ENCODE measurements around the gene NDEL1.
"Not testable (repeated sequence)": the region's sequence is repeated elsewhere in the genome, so short reads cannot be mapped to it uniquely, and the experiment has no call there.

NDEL1 gene

DNA sequence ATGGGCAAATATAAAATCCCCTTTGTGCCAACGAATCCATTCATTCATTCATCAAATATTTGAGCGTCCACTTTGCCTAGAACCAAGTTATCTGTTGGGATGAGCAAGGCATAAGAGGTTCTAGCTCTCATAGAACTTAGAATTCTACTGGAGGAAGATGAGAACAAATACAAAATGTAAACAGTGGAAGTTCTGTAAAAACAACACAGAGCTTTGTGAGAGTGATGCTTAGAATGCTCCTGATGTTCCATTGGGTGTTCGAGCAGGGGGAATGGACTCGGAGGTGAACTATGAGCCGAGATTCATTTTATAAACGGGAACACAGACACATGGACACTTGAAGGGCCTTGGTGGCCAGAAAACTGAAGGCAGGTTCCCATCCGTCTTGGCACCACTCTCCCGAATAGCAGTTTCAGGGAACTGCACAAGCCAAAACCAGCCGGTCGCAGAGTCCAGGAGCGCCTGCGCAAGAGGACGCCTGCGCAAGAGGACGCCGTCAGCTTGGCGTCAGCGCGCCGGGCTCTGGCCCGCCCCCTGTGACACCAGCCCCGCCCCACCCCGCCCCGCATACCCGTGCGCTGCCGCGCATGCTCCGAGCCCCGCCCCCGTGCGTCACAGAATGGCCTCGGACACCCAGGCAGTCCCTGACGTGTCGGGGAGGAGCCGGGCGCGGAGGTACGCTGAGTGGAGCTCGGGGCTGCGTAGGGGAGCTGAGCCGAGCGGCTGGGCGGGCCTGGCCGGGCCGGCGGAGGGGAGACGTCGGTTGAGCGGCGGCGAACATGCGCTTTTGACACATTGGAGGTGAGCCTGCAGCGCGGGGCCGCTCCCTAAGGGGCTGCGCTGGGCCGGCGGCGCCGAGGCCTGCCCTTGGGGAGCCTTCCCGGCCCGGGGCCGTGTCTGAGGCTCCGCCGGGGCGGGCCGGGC lies at the start of gene NDEL1:
NDEL1 (plus strand) TSS at position 640 of the 924 bp plus-strand sequence. CDS start 8,388 bp downstream, outside the sequence.
- peaks cover 38% of the 10 kb centered on the region for H3K4me1 Mint-ChIP-seq
- peak within 1 kb of the TSS; percentile 97 for H3K4me3 Mint-ChIP-seq
- H3K9me3 Mint-ChIP-seq: no peaks in the 10 kb centered on the region
- DNase-seq: peak; percentile 100
- H3K27ac Mint-ChIP-seq: peak within 1 kb of the TSS; percentile 94
- no peaks in the 10 kb centered on the region for H3K27me3 Mint-ChIP-seq
- ATAC-seq: peak; percentile 99
- peaks cover 16% of the 10 kb centered on the region for H3K36me3 Mint-ChIP-seq (ENCODE audit: low read depth)

- no peak overlapping the region for H3K27ac Mint-ChIP-seq
- no peak overlapping the region for H3K4me3 Mint-ChIP-seq
These were observed 48.8 kb upstream of the NDEL1 start for GRCh38 chr17:8386841-8387240.

DNA sequence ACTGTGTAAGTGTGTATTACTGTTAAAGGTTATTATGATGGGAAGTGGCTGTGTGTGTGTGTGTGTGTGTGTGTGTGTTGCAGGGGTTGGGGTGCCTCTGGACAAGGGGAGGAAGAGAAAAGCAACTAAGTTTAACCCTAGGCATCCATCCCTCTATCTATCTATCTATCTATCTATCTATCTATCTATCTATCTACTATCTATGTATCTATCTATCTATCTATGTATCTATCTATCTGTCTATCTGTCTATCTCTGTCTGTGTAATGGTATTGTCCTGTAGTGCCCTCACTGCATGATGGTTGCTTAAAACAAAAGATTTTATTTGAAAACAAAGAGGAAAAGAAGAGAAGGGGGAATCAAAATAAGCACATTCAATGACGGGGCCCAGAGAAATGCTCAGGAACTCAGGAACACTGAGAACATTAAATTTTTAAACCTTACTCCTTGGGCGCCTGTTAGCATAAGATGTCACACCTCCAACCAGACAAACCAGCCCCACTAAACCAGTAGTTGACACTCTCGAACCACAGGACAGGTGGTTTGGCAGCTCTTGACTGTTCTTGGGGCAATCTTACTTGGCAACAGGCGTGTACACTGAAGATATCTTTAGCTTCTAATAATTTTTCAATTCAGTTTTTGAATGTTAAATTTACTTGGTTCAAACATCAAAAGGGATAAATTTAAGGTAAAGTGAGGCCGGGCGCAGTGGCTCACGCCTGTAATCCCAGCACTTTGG lies 47.6 kb upstream of the NDEL1 start:
- Mint-ChIP-seq H3K27ac (no peak overlapping the region), H3K27me3 (no peaks in the 10 kb centered on the region), H3K4me3 (no peak overlapping the region), H3K4me1 (peaks cover 15% of the 10 kb centered on the region), H3K9me3 (no peaks in the 10 kb centered on the region), H3K36me3 (ENCODE audit: low read depth) (peaks cover under 1% of the 10 kb centered on the region)
- no peak for DNase-seq
- no peak for ATAC-seq

More at GRCh38 chr17:8386841-8387240, 48.8 kb upstream of the NDEL1 start:
- DNase-seq (no peak), ATAC-seq (no peak)
- Mint-ChIP-seq H3K4me1 (peaks cover 24% of the 10 kb centered on the region), H3K9me3 (no peaks in the 10 kb centered on the region), H3K36me3 (ENCODE audit: low read depth) (peaks cover 13% of the 10 kb centered on the region), H3K27me3 (no peaks in the 10 kb centered on the region)

DNA sequence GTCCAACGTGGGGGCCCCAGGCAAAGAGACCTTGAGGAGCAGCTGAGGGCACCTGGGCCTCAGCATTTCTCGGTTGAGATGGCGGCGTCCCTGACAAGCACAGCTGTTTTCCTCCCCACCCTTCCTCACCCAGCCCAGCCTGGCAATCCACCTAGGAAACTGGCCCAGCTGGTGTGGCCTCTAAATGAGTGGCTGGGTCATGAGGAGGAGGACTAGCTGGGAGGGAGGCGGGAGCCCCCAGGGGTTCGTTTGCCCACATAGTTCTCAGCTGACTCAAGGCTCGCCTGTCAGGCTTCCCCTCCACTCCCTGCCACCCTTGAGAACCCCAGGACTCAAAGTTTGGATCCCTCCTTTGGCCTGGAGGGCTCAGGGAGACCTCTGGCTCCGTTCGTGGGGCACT lies 44.0 kb upstream of the NDEL1 start:
- H3K4me3 Mint-ChIP-seq: no peak overlapping the region
- peaks cover 9% of the 10 kb centered on the region for H3K4me1 Mint-ChIP-seq
- ATAC-seq: no peak
- no peaks in the 10 kb centered on the region for H3K36me3 Mint-ChIP-seq (ENCODE audit: low read depth)
- no peaks in the 10 kb centered on the region for H3K9me3 Mint-ChIP-seq
- peaks cover 6% of the 10 kb centered on the region for H3K27me3 Mint-ChIP-seq
- DNase-seq: no peak
- no peak overlapping the region for H3K27ac Mint-ChIP-seq

- peaks cover 6% of the 10 kb centered on the region for H3K27me3 Mint-ChIP-seq
- ATAC-seq (no peak), DNase-seq (no peak)
- H3K4me1 Mint-ChIP-seq: peaks cover 9% of the 10 kb centered on the region
- H3K9me3 Mint-ChIP-seq: no peaks in the 10 kb centered on the region
- no peaks in the 10 kb centered on the region for H3K36me3 Mint-ChIP-seq (ENCODE audit: low read depth)
- no peak overlapping the region for H3K27ac Mint-ChIP-seq
- no peak overlapping the region for H3K4me3 Mint-ChIP-seq
These were observed 43.4 kb upstream of the NDEL1 start for GRCh38 chr17:8392274-8392673.

- Mint-ChIP-seq H3K36me3 (ENCODE audit: low read depth) (no peaks in the 10 kb centered on the region), H3K4me3 (no peak overlapping the region), H3K4me1 (peaks cover 9% of the 10 kb centered on the region), H3K27me3 (peaks cover 6% of the 10 kb centered on the region), H3K27ac (no peak overlapping the region), H3K9me3 (no peaks in the 10 kb centered on the region)
- ATAC-seq: no peak
- no peak for DNase-seq
These were observed 42.8 kb upstream of the NDEL1 start for GRCh38 chr17:8392674-8393469.

- ATAC-seq: peak; percentile 81
- Mint-ChIP-seq H3K27me3 (peaks cover 11% of the 10 kb centered on the region), H3K9me3 (no peaks in the 10 kb centered on the region), H3K4me3 (no peak overlapping the region), H3K36me3 (ENCODE audit: low read depth) (no peaks in the 10 kb centered on the region), H3K27ac (peak overlapping the region; percentile 80), H3K4me1 (peaks cover 9% of the 10 kb centered on the region)
- DNase-seq: peak; percentile 17
These were observed 42.0 kb upstream of the NDEL1 start for GRCh38 chr17:8393470-8394231.

DNA sequence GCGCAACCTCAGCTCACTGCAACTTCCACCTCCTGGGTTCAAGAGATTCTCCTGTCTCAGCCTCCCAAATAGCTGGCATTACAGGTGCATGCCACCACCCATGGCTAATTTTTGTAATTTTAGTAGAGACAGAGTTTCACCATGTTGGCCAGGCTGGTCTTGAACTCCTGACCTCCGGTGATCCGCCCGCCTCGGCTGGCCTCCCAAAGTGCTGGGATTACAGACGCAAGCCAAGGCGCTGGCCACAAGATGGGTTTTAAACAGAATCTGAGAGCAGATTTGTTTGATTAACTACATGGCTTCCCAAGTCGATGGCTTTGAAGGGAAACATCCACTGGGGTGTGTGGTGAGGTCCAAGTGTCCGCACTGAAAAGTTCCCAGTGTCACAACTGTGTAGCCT lies 41.2 kb upstream of the NDEL1 start:
- H3K27me3 Mint-ChIP-seq: peaks cover 11% of the 10 kb centered on the region
- H3K9me3 Mint-ChIP-seq; H3K36me3 Mint-ChIP-seq (ENCODE audit: low read depth); H3K4me1 Mint-ChIP-seq; ATAC-seq; H3K27ac Mint-ChIP-seq; DNase-seq; H3K4me3 Mint-ChIP-seq: not testable (repeated sequence)

DNA sequence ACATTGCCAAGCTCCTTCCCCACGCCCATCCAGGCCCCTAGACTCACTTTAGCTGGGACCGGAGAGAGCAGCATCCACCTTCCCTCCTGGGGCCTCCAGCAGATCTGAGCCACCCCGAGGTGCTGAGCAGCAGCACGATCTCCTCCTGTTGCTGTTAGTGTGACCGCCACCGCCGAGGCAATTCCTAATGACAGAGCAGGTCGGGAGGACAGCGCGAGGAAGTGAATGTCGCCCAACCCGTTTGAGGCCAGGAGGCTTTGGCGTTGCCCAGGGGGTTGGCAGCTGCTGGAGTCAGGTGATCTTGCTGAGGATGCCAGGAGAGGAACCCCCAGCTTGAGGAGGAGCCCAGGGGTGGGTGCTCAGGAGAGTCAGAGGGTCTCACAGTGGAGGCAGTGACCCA lies 38.0 kb upstream of the NDEL1 start, which contains the start of gene RNF222:
RNF222 (minus strand) TSS at position 192 of the 400 bp plus-strand sequence. CDS start 4,366 bp downstream, outside the sequence.
- ATAC-seq (no peak), DNase-seq (no peak)
- H3K36me3 Mint-ChIP-seq (ENCODE audit: low read depth): no peaks in the 10 kb centered on the region
- no peaks in the 10 kb centered on the region for H3K9me3 Mint-ChIP-seq
- peaks cover 18% of the 10 kb centered on the region for H3K27me3 Mint-ChIP-seq
- no peak within 1 kb of the TSS for H3K4me3 Mint-ChIP-seq
- no peak within 1 kb of the TSS for H3K27ac Mint-ChIP-seq
- peaks cover 9% of the 10 kb centered on the region for H3K4me1 Mint-ChIP-seq

- peaks cover 2% of the 10 kb centered on the region for H3K4me1 Mint-ChIP-seq
- DNase-seq (no peak), ATAC-seq (no peak)
- no peaks in the 10 kb centered on the region for H3K36me3 Mint-ChIP-seq (ENCODE audit: low read depth)
- H3K27ac Mint-ChIP-seq: no peak overlapping the region
- H3K4me3 Mint-ChIP-seq: no peak overlapping the region
- H3K9me3 Mint-ChIP-seq: no peaks in the 10 kb centered on the region
- peaks cover 21% of the 10 kb centered on the region for H3K27me3 Mint-ChIP-seq
These were observed 36.7 kb upstream of the NDEL1 start for GRCh38 chr17:8398980-8399379.

GRCh38 chr17:8401107-8401506 lies 34.6 kb upstream of the NDEL1 start:
- Mint-ChIP-seq H3K27me3 (peaks cover 17% of the 10 kb centered on the region), H3K4me1 (no peaks in the 10 kb centered on the region), H3K36me3 (ENCODE audit: low read depth) (no peaks in the 10 kb centered on the region), H3K4me3 (no peak overlapping the region), H3K27ac (no peak overlapping the region), H3K9me3 (no peaks in the 10 kb centered on the region)
- DNase-seq (no peak), ATAC-seq (no peak)

DNA sequence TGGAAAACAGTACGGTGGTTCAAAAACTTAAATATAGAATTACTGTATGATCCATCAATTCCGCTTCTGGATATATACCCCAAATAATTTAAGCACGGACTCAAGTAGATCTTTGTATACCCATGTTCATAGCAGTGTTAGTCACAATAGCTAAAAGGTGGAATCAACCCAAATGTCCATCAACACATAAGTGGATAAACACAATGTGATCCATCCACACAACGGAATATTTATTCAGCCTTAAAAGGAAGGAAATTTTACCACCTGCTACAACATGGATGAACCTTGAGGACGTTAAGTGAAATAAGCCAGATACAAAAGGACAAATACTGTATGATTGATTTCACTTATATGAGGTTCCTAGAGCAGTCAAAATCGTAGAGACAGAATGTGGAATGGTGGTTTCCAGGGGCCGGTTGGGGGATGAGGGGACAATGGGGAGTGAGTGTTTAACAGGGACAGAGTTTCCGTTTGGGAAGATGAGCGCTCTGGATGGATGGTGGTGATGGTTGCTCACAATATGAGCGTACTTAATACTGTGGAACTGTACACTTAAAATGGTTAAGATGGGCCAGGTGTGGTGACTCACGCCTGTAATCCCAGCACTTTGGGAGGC lies 32.7 kb upstream of the NDEL1 start:
- Mint-ChIP-seq H3K36me3 (ENCODE audit: low read depth) (no peaks in the 10 kb centered on the region), H3K9me3 (no peaks in the 10 kb centered on the region), H3K27me3 (peaks cover 16% of the 10 kb centered on the region), H3K4me1 (no peaks in the 10 kb centered on the region), H3K4me3 (no peak overlapping the region), H3K27ac (no peak overlapping the region)
- no peak for ATAC-seq
- DNase-seq: no peak

GRCh38 chr17:8405499-8406016 lies 30.1 kb upstream of the NDEL1 start:
- H3K36me3 Mint-ChIP-seq (ENCODE audit: low read depth): no peaks in the 10 kb centered on the region
- ATAC-seq: no peak
- peaks cover 6% of the 10 kb centered on the region for H3K4me1 Mint-ChIP-seq
- no peak overlapping the region for H3K4me3 Mint-ChIP-seq
- H3K27ac Mint-ChIP-seq: no peak overlapping the region
- H3K9me3 Mint-ChIP-seq: no peaks in the 10 kb centered on the region
- H3K27me3 Mint-ChIP-seq: peaks cover 18% of the 10 kb centered on the region
- DNase-seq: no peak
